PFSK-1 (cell line): ENCODE data around the gene CELSR1.
A peak's percentile ranks its signal among the peaks of the same experiment; 100 is the strongest.

Experiments
- FOXP2 ChIP-seq: optimal IDR thresholded peaks from 2 replicates; pipeline ENCODE3; 2011; ENCODE audit warnings: borderline replicate concordance, control low read depth, inconsistent platforms; ENCODE audit not compliant: insufficient read depth; ENCODE audit errors: extremely low read length, extremely low read depth
- POLR2AphosphoS5 ChIP-seq: IDR thresholded peaks from 2 replicates; pipeline ENCODE4 v1.6.1; 2012; ENCODE audit warnings: low read depth, mild to moderate bottlenecking, control low read depth, low read length, moderate library complexity
- REST ChIP-seq, 2 experiments: IDR thresholded peaks; 2 replicates each; pipeline versions ENCODE4 v1.6.1 to v1.8.0; 2011 to 2012; ENCODE audit warnings: low read depth in 2 of 2, low read length in 2 of 2, control low read depth in 1 of 2, inconsistent platforms in 1 of 2, mild to moderate bottlenecking in 1 of 2, moderate library complexity in 1 of 2; ENCODE audit not compliant: insufficient read depth in 1 of 2
- SIN3A ChIP-seq: IDR thresholded peaks from 2 replicates; pipeline ENCODE4 v1.6.1; 2012; ENCODE audit warnings: mild to moderate bottlenecking, low read length, moderate library complexity, borderline replicate concordance; ENCODE audit not compliant: insufficient read depth
- TAF1 ChIP-seq: IDR thresholded peaks from 2 replicates; pipeline ENCODE4 v1.6.1; 2012; ENCODE audit warnings: low read length, control low read depth, borderline replicate concordance; ENCODE audit not compliant: insufficient read depth

Gene CELSR1

GRCh38 chr22:46577368-46578249, 40.2 kb upstream of the CELSR1 start:
- TF ChIP-seq FOXP2 (no peak), POLR2AphosphoS5 (no peak), REST (IDR thresholded peaks at IDR 0.05; ENCODE audit: insufficient read depth in 1 of 2, low read depth in 2 of 2, low read length in 2 of 2) (no peak), TAF1 (no peak), SIN3A (no peak)

- TF ChIP-seq FOXP2: no peak
- TF ChIP-seq SIN3A: no peak
- no peak for TF ChIP-seq TAF1
- no peak for TF ChIP-seq POLR2AphosphoS5
- no peak for TF ChIP-seq REST (IDR thresholded peaks at IDR 0.05; ENCODE audit: insufficient read depth in 1 of 2, low read depth in 2 of 2, low read length in 2 of 2)
Measured at GRCh38 chr22:46576556-46577367, 39.3 kb upstream of the CELSR1 start.

GRCh38 chr22:46575911-46576555, 38.6 kb upstream of the CELSR1 start:
- TF ChIP-seq SIN3A (no peak), FOXP2 (no peak), REST (IDR thresholded peaks at IDR 0.05; ENCODE audit: insufficient read depth in 1 of 2, low read depth in 2 of 2, low read length in 2 of 2) (no peak)

GRCh38 chr22:46574993-46575910, 37.8 kb upstream of the CELSR1 start:
- TF ChIP-seq FOXP2: peak; percentile 25
- no peak for TF ChIP-seq POLR2AphosphoS5

GRCh38 chr22:46574438-46574992, 37.1 kb upstream of the CELSR1 start:
- TF ChIP-seq POLR2AphosphoS5: no peak
- no peak for TF ChIP-seq FOXP2
- no peak for TF ChIP-seq TAF1
- TF ChIP-seq SIN3A: no peak
- no peak for TF ChIP-seq REST (IDR thresholded peaks at IDR 0.05; ENCODE audit: insufficient read depth in 1 of 2, low read depth in 2 of 2, low read length in 2 of 2)
